Measurements from ENCODE around the gene CHCHD4.

- TF ChIP-seq POLR2AphosphoS5 (IDR thresholded peaks at IDR 0.05; ENCODE audit: low read length) (no peak), CTCF (IDR thresholded peaks at IDR 0.05 in 2 of 3, conservative IDR thresholded peaks at IDR 0.05 in 1 of 3; ENCODE audit: control insufficient read depth in 2 of 3, extremely low read depth in 1 of 3, insufficient read depth in 1 of 3, low read depth in 3 of 3, low read length in 3 of 3) (peak in 2 of 3 experiments; percentile 19 to 28; a peak in 3 of 6 replicates), CREB1 (IDR thresholded peaks at IDR 0.05; ENCODE audit: low read depth) (no peak), JUND (IDR thresholded peaks at IDR 0.05; ENCODE audit: low read depth, low read length) (no peak)
Measured at GRCh38 chr3:14152233-14152962, 27.7 kb upstream of the CHCHD4 start.

Measured in GM12878 (cell line).